HEK293T (cell line): ENCODE data around the gene VPS41.

Experiments
- CTCF ChIA-PET: fragments of 350-600 bp; formaldehyde crosslinking; extraction: SDS; loops from one replicate; lab custom pipeline; 2021; ENCODE audit warnings: antibody characterized with exemption, inconsistent platforms; lab: Yijun Ruan, JAX
- POLR2A ChIA-PET: fragments of 350-600 bp; formaldehyde crosslinking; extraction: SDS; loops from one replicate; lab custom pipeline; 2020; ENCODE audit warnings: antibody characterized with exemption, inconsistent platforms; lab: Yijun Ruan, JAX
- DNase-seq: peaks from one replicate; pipeline ENCODE4 v3.0.0; 2012; ENCODE audit warnings: mixed read lengths; ENCODE audit errors: extremely low spot score
- ARNT ChIP-seq: fragments of 450-650 bp; IDR thresholded peaks from 2 replicates; pipeline ENCODE4 v1.6.1; 2017; ENCODE audit warnings: mild to moderate bottlenecking
- BHLHE40 ChIP-seq: fragments of 450-650 bp; IDR thresholded peaks from 2 replicates; pipeline ENCODE4 v1.6.1; 2016; ENCODE audit warnings: mild to moderate bottlenecking, moderate library complexity, borderline replicate concordance
- CTBP1 ChIP-seq: fragments of 450-650 bp; IDR thresholded peaks from 2 replicates; pipeline ENCODE4 v1.6.1; 2016; ENCODE audit warnings: borderline replicate concordance
- ELF4 ChIP-seq: fragments of 450-650 bp; IDR thresholded peaks from 2 replicates; pipeline ENCODE4 v1.6.1; 2017; ENCODE audit warnings: antibody characterized with exemption
- FOXA1 ChIP-seq: fragments of 450-650 bp; IDR thresholded peaks from 2 replicates; pipeline ENCODE4 v1.6.1; 2016; ENCODE audit warnings: mild to moderate bottlenecking
- FOXK2 ChIP-seq: fragments of 450-650 bp; IDR thresholded peaks from 2 replicates; pipeline ENCODE4 v1.6.1; 2016; ENCODE audit warnings: mild to moderate bottlenecking
- FOXM1 ChIP-seq: fragments of 450-650 bp; IDR thresholded peaks from 2 replicates; pipeline ENCODE4 v1.6.1; 2017; ENCODE audit warnings: mild to moderate bottlenecking, borderline replicate concordance
- HDGF ChIP-seq: fragments of 450-650 bp; IDR thresholded peaks from 2 replicates; pipeline ENCODE4 v1.6.1; 2017; ENCODE audit warnings: antibody characterized with exemption, borderline replicate concordance
- L3MBTL2 ChIP-seq: fragments of 450-650 bp; conservative IDR thresholded peaks from 2 replicates; pipeline ENCODE4 v1.6.1; 2016; ENCODE audit warnings: mild to moderate bottlenecking
- LEF1 ChIP-seq: fragments of 450-650 bp; IDR thresholded peaks from 2 replicates; pipeline ENCODE4 v1.6.1; 2017; ENCODE audit warnings: mild to moderate bottlenecking, borderline replicate concordance
- NFRKB ChIP-seq: fragments of 450-650 bp; IDR thresholded peaks from 2 replicates; pipeline ENCODE4 v1.6.1; 2016; ENCODE audit warnings: mild to moderate bottlenecking, moderate library complexity
- PKNOX1 ChIP-seq: fragments of 450-650 bp; IDR thresholded peaks from 2 replicates; pipeline ENCODE4 v1.6.1; 2016
- SP1 ChIP-seq: fragments of 450-650 bp; IDR thresholded peaks from 2 replicates; pipeline ENCODE4 v1.6.1; 2017
- SUZ12 ChIP-seq: fragments of 450-650 bp; IDR thresholded peaks from 2 replicates; pipeline ENCODE4 v1.6.1; 2016; ENCODE audit warnings: mild to moderate bottlenecking
- TARDBP ChIP-seq: fragments of 450-650 bp; IDR thresholded peaks from 2 replicates; pipeline ENCODE4 v1.6.1; 2016
- ZNF384 ChIP-seq: fragments of 450-650 bp; IDR thresholded peaks from 2 replicates; pipeline ENCODE4 v1.6.1; 2016

The VPS41 gene

GRCh38 chr7:38833329-38833728, 75.7 kb downstream of the VPS41 start:
- CTCF ChIA-PET = no interaction called here
- no peak for TF ChIP-seq SP1
- no peak for TF ChIP-seq HDGF
- DNase-seq = no peak
- POLR2A ChIA-PET = no interaction called here

GRCh38 chr7:38831259-38831996, 77.6 kb downstream of the VPS41 start:
- no peak for TF ChIP-seq SUZ12
- TF ChIP-seq LEF1 = no peak
- no peak for TF ChIP-seq NFRKB
- no peak for TF ChIP-seq FOXK2
- TF ChIP-seq BHLHE40 = no peak
- no peak for TF ChIP-seq PKNOX1
- TF ChIP-seq SP1 = no peak
- TF ChIP-seq CTBP1 = no peak
- no peak for TF ChIP-seq TARDBP
- ChIA-PET POLR2A (no interaction called here), CTCF (no interaction called here)
- no peak for DNase-seq

GRCh38 chr7:38830826-38831225, 78.2 kb downstream of the VPS41 start:
- DNase-seq = no peak
- ChIA-PET CTCF (no interaction called here), POLR2A (no interaction called here)
- TF ChIP-seq ZNF384 = no peak
- no peak for TF ChIP-seq ELF4
- no peak for TF ChIP-seq LEF1
- no peak for TF ChIP-seq FOXM1
- no peak for TF ChIP-seq ARNT
- TF ChIP-seq HDGF = no peak
- no peak for TF ChIP-seq NFRKB
- TF ChIP-seq FOXK2 = no peak
- no peak for TF ChIP-seq SP1
- no peak for TF ChIP-seq CTBP1
- TF ChIP-seq SUZ12 = no peak

GRCh38 chr7:38829488-38830165, 79.4 kb downstream of the VPS41 start:
- no peak for DNase-seq
- ChIA-PET POLR2A (no interaction called here), CTCF (no interaction called here)
- TF ChIP-seq ARNT (no peak), PKNOX1 (0 out of 2 replicates have a peak, but pooled peaks have one; percentile 17), FOXK2 (no peak), ZNF384 (no peak), HDGF (no peak)

- ChIA-PET CTCF (no interaction called here), POLR2A (no interaction called here)
- DNase-seq = no peak
- TF ChIP-seq L3MBTL2 = no peak
- no peak for TF ChIP-seq SUZ12
- no peak for TF ChIP-seq ELF4
- TF ChIP-seq FOXK2 = no peak
- no peak for TF ChIP-seq HDGF
- no peak for TF ChIP-seq NFRKB
- no peak for TF ChIP-seq PKNOX1
- TF ChIP-seq ARNT = no peak
- TF ChIP-seq TARDBP = no peak
- TF ChIP-seq BHLHE40 = no peak
- TF ChIP-seq CTBP1 = no peak
- TF ChIP-seq SP1 = no peak
- no peak for TF ChIP-seq FOXM1
- no peak for TF ChIP-seq LEF1
- TF ChIP-seq ZNF384 = no peak
- TF ChIP-seq FOXA1 = no peak
These were observed 81.0 kb downstream of the VPS41 start for GRCh38 chr7:38828026-38828425.

- POLR2A ChIA-PET = no interaction called here
- no peak for DNase-seq
- CTCF ChIA-PET = no interaction called here
- no peak for TF ChIP-seq PKNOX1
- TF ChIP-seq BHLHE40 = no peak
- TF ChIP-seq SP1 = no peak
- no peak for TF ChIP-seq ZNF384
- TF ChIP-seq CTBP1 = no peak
- no peak for TF ChIP-seq L3MBTL2
- no peak for TF ChIP-seq NFRKB
- TF ChIP-seq FOXM1 = no peak
- TF ChIP-seq LEF1 = no peak
- TF ChIP-seq HDGF = no peak
- TF ChIP-seq FOXA1 = no peak
- no peak for TF ChIP-seq TARDBP
- TF ChIP-seq ARNT = no peak
- TF ChIP-seq ELF4 = no peak
- TF ChIP-seq SUZ12 = no peak
- TF ChIP-seq FOXK2 = no peak
These were observed 83.1 kb downstream of the VPS41 start for GRCh38 chr7:38825721-38826440.
